HepG2 (cell line): ENCODE data around the gene BTBD7. TPM values are rescaled to one million over a fixed set of nuclear protein-coding genes. Genes with fewer than 3 reads are reported as not detected.

Experiments used
- ATAC-seq: fragments of 200-7000 bp; cut with Tn5 transposase; 3 replicates; pipeline ENCODE4 v1.9.1; 2020; ENCODE audit warnings: mild to moderate bottlenecking, moderate library complexity
- BruUV-seq: library from RNA; stranded (reverse); fragments of 400-500 nt; replicated peaks from 2 replicates; lab custom pipeline; 2021; lab: Mats Ljungman, UMichigan
- CTCF ChIA-PET: fragments of 300-600 bp; formaldehyde crosslinking; extraction: SDS; loops from one replicate; lab custom pipeline; 2021; ENCODE audit warnings: low total read pairs, inconsistent platforms, low intra/inter-chr PET ratio; lab: Yijun Ruan, JAX
- POLR2A ChIA-PET: fragments of 350-600 bp; sonication (Branson Sonifier 250); formaldehyde crosslinking; loops from one replicate; lab custom pipeline; 2020; ENCODE audit warnings: antibody characterized with exemption, inconsistent platforms; lab: Yijun Ruan, JAX
- DNase-seq: peaks from one replicate; pipeline ENCODE4 v3.0.0-alpha.2; 2015; ENCODE audit warnings: low spot score
- FAIRE-seq: peaks from 3 replicates; lab custom pipeline; 2011; peaks lifted over from hg19 to GRCh38; lab: Jason Lieb, UNC
- H2AFZ ChIP-seq: one replicate; pipeline ENCODE4 v1.6.1; 2011; ENCODE audit warnings: low read length, inconsistent platforms
- H3K27ac ChIP-seq: fragments of 300-600 bp; 3 replicates; pipeline ENCODE4 v1.8.0; 2011; ENCODE audit warnings: mixed run types, mild to moderate bottlenecking, mixed read lengths, low read length, inconsistent platforms; ENCODE audit not compliant: insufficient read depth; ENCODE audit errors: extremely low read length
- H3K27me3 ChIP-seq, 2 experiments: fragments of 200-600 bp in 1 of 2; 2 replicates in 1 of 2; 3 replicates in 1 of 2; pipeline versions ENCODE4 v1.6.0 to v1.8.0; 2011; ENCODE audit warnings: low read length in 2 of 2, mild to moderate bottlenecking in 2 of 2, moderate library complexity in 2 of 2, inconsistent platforms in 1 of 2; ENCODE audit not compliant: insufficient read depth in 2 of 2, control insufficient read depth in 1 of 2
- H3K36me3 ChIP-seq, 2 experiments: fragments of 200-600 bp in 1 of 2; replicated peaks in 1 of 2; 2 replicates in 1 of 2; 3 replicates in 1 of 2; pipeline versions ENCODE4 v1.5.1 to v1.8.0; 2011; ENCODE audit warnings: low read length in 2 of 2, inconsistent platforms in 1 of 2; ENCODE audit not compliant: insufficient read depth in 2 of 2, control insufficient read depth in 1 of 2
- H3K4me1 ChIP-seq: 2 replicates; pipeline ENCODE4 v1.5.1; 2012; ENCODE audit warnings: low read length, inconsistent platforms; ENCODE audit not compliant: insufficient read depth
- H3K4me2 ChIP-seq: 2 replicates; pipeline ENCODE4 v1.6.0; 2011; ENCODE audit warnings: low read depth, low read length, inconsistent platforms
- H3K4me3 ChIP-seq, 3 experiments: fragments of 200-600 bp in 1 of 3; sonication (generic), shearing (Covaris generic) in 1 of 3; replicated peaks in 1 of 3; 2 replicates each; pipeline ENCODE4 v1.5.1; 2011 to 2016; ENCODE audit warnings: low read length in 3 of 3, inconsistent platforms in 2 of 3, low read depth in 2 of 3, mild to moderate bottlenecking in 2 of 3, control low read depth in 1 of 3, mixed read lengths in 1 of 3; ENCODE audit not compliant: insufficient read depth in 1 of 3
- H3K79me2 ChIP-seq: one replicate; pipeline ENCODE4 v1.6.1; 2011; ENCODE audit warnings: low read length, inconsistent platforms; ENCODE audit not compliant: insufficient read depth
- H3K9ac ChIP-seq: 2 replicates; pipeline ENCODE4 v1.6.0; 2011; ENCODE audit warnings: mild to moderate bottlenecking, low read depth, low read length, inconsistent platforms; ENCODE audit not compliant: insufficient read depth
- H3K9me3 ChIP-seq: 2 replicates; pipeline ENCODE4 v1.5.1; 2012; ENCODE audit warnings: mild to moderate bottlenecking, low read length
- H4K20me1 ChIP-seq: 2 replicates; pipeline ENCODE4 v1.6.0; 2011; ENCODE audit warnings: inconsistent platforms, mild to moderate bottlenecking, low read length, moderate library complexity; ENCODE audit not compliant: insufficient read depth
- MLXIP ChIP-seq: sonication (generic); formaldehyde crosslinking; IDR thresholded peaks from 2 replicates; pipeline ENCODE4 v1.9.0; 2021; ENCODE audit warnings: missing genetic modification reagents, borderline replicate concordance
- ZNF629 ChIP-seq: sonication (generic); formaldehyde crosslinking; conservative IDR thresholded peaks from 2 replicates; pipeline ENCODE4 v1.5.0; 2020; ENCODE audit warnings: missing genetic modification reagents
- WGBS: methylation state at CpG from one replicate; pipeline ENCODE4 v1.1.6; 2017; ENCODE audit warnings: low lambda C conversion rate; 5-methylcytosine and 5-hydroxymethylcytosine counted together
- in situ Hi-C: cut with HindIII; loops from 2 replicates; pipeline ENCODE4 v1.10.0; 2017; ENCODE audit warnings: low pct_unique_long_range_greater_than_20kb; ENCODE audit not compliant: extremely low pct_ligation_motif_present
- intact Hi-C: fragments of 100-400 bp; cut with micrococcal nuclease; formaldehyde crosslinking; loops from one replicate; pipeline ENCODE4 v1.10.0; 2022; ENCODE audit not compliant: unreplicated experiment
- polyA plus RNA-seq, 8 experiments: library from polyadenylated mRNA; depleted of rRNA in 3 of 8; stranded (reverse) in 7 of 8; unstranded in 1 of 8; fragments of >200 nt; fragmentation: Illumina TruSeq in 4 of 8; extraction: Trizol in 4 of 8; gene quantifications; 2 replicates each; pipeline versions ENCODE4 v1.2.1 to v1.2.3, GENCODE V29; 2011 to 2016; ENCODE audit warnings: low read depth in 4 of 8, missing spikeins in 1 of 8, mixed read lengths in 1 of 8; ENCODE audit not compliant: insufficient read depth in 1 of 8
- total RNA-seq, 5 experiments: library from RNA; depleted of rRNA; stranded (reverse); fragments of >200 nt; fragmentation: Illumina TruSeq; extraction: Trizol; gene quantifications; 2 replicates each; pipeline ENCODE4 v1.2.3, GENCODE V29; 2016; ENCODE audit warnings: low read depth in 1 of 5

BTBD7 gene
- total and polyA plus RNA-seq, 2 of the 13 experiments (the other 11 are each of a cell fraction or from before 2014, with no cell fraction given): 11.6 to 15.2 TPM

GRCh38 chr14:93337884-93338283 lies 5.0 kb upstream of the BTBD7 start:
- in situ Hi-C loops: no loop called here
- CTCF ChIA-PET: no interaction called here

More at GRCh38 chr14:93337884-93338283, 5.0 kb upstream of the BTBD7 start:
- H3K79me2 ChIP-seq: peaks cover 3% of the 10 kb centered on the region
- intact Hi-C loops: loop anchor here (10.0 kb wide), 1 partner anchor 53 kb away; no protein-coding TSS in a partner anchor
- no peaks in the 10 kb centered on the region; a peak in 1 of 5 replicates for H3K27me3 ChIP-seq
- no TSS peak for BruUV-seq
- no peaks in the 10 kb centered on the region for H4K20me1 ChIP-seq
- TF ChIP-seq MLXIP (no peak), ZNF629 (CRISPR knock-in tag) (no peak)
- H3K4me2 ChIP-seq: no peak overlapping the region
- ATAC-seq (no peak), DNase-seq (no peak), FAIRE-seq (no peak)
- H3K27ac ChIP-seq: no peak overlapping the region
- H3K9me3 ChIP-seq: peaks cover 18% of the 10 kb centered on the region
- H3K4me1 ChIP-seq: peaks cover 23% of the 10 kb centered on the region
- H2AFZ ChIP-seq: no peak overlapping the region
- POLR2A ChIA-PET: no interaction called here
- no peak overlapping the region for H3K9ac ChIP-seq
- WGBS: 44% methylated on average over 2 of the region's 7 CpGs
- H3K4me3 ChIP-seq: no peak overlapping the region
- H3K36me3 ChIP-seq: no peaks in the 10 kb centered on the region
